HG03469 (cell line): ENCODE measurements around the gene HOXB9.

ENCODE experiments used
- ATAC-seq: cut with Tn5 transposase; IDR thresholded peaks from one replicate; pipeline ENCODE4 v1.9.1; 2021; ENCODE audit warnings: mild to moderate bottlenecking, moderate library complexity, moderate number of reproducible peaks; ENCODE audit not compliant: unreplicated experiment

HOXB9 gene

DNA sequence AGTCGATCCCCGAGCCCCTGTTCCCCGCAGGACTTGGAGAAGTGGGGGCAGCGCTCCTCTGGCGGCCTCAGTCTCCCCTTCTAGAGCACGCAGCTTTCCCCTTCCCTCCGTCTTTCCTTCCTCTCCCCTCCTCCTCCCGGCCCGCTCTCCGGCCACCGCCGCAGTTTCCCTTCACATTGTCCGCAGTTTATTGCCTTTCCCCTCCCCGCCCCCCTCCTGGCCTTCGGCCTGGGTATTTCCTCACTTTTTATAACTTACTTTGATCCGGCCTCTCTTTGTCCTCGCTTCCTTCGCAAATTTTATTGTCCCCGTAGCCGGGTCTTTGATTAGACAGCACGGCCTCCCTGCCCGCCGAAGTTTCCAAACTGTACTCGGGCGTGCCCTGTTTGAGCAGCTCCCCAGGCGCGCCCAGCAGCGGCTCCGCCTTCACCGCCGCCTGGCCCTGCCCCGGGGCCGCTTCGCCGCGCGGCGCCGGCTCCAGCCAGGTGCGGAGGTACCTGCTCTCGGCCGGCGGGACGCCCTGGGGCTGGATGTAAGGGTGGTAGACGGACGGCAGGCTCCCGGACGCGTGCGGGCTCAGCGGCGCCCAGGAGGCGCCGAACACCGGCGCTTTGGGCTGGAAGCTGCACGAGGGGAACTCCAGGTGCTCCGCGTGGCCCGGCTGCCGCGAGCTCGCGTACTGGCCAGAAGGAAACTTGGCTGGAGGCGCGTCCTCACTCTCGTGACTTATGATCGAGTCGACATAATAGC, 488 bp downstream of the HOXB9 start:
- no peak for ATAC-seq

DNA sequence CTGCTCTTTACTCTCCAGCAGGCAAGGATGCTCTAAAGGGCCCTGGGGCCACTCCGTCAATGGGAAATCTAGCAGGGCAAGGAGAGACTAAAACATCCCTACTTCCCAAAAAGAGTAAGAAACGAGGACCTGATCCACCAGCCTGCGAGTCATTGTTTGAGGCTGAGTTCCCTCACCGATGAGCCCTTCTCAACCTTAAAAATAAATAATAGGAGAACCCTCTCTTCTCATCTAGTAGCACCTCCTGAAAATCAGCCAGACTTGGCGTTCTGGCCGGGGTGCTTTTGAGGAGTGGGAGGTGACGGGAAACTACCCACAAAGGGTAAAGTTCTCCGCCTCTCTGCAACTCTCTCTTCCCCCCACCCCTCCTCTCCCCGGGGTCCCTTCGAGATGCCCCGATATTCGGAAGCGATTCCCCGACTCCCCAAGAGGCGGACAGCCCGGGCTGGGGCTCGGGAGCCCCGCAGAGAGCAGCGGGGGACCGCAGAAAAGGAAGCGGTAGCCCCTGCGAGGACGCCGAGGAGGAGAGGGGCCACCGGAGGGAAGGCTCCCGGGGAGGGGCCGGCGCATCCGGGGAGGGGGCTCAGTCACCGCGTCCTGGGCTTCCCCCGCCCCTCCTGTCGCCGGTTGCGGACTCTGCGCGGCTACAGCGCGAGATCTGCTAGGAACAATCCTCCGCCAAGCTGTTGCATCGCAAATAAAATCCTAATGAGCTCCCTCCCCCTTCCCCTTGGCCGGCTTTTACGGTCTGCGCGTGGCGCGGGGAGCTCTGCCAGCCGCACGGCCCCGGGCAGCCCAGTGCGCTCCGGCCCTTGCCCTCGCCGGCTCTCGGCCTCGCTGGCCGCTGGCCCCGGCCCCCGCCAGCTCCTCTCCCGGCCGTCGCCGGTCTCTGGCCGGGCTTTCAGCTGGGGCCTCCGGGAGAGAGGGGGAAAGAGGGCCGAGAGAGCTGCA, 1.3 kb downstream of the HOXB9 start:
- ATAC-seq = no peak

- ATAC-seq = no peak
These were observed 2.0 kb downstream of the HOXB9 start for GRCh38 chr17:48624118-48624517.

DNA sequence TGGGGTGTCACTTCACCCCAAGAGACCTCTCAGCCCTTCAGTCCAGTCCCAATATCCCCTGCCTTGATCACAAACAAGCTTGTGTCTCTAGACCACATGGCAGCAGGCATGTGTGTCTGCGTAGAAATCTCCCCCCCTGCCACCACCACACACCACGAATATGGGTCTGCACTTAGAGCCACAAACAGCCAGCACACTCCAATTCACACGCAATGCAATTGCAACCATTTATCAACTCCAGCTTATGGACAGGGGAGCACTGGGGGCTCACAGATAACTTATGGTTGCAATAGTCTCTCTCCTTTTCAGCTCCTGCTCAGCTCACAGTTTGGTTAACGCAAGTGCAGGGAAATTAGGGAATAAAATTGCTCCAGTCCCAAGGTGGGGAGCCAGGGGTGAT, 2.6 kb downstream of the HOXB9 start:
- ATAC-seq = no peak

- no peak for ATAC-seq
These were observed 3.3 kb downstream of the HOXB9 start for GRCh38 chr17:48622857-48623256.

DNA sequence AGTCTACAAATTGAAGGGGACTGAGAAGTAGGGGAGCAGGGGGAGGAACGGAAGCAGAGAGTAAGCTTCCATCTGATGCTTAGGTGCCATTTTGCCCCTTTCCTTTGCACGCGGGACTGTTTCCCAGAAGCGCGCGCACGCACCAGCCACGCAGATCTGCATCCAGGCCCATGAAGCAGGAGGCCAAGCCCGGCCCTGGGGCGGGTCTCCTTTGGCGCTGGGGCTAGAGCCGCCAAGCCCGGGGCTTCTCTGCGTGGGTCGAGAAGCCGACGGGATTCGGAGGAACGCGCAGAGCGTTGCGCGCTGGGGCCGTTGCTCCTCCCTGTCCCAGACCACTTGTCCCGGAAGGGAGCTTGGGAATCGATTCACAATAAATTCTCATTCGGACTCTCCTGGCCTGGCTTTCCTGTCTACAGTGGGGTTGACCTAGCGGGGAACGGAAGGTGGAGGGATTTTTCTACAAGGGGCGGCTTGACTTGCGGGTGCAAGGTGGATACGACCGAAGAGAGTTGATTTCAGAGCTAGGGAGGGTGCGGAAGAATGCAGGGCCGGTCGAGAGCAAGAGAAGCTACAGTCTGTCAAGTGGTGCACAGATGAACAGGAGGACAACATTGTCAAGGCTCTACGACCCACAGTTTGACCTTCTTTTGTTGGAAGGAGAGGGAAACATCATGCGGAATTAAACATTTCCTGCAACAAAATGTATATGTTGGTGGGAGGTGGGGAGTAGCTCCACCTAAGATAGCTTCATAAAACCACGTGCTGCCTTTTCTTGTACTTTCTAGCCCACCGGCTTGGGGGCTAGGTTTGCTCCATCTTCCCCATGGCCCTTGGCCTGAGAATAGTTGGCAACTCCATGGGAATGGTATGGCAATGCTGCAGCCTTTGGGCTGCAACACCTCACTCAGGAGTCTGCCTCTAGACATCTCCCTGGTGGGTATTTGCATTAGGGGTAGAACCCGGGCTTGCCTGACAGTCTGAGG, 4.5 kb downstream of the HOXB9 start:
- ATAC-seq = no peak

- no peak for ATAC-seq
These were observed 5.6 kb downstream of the HOXB9 start for GRCh38 chr17:48620461-48621139.

DNA sequence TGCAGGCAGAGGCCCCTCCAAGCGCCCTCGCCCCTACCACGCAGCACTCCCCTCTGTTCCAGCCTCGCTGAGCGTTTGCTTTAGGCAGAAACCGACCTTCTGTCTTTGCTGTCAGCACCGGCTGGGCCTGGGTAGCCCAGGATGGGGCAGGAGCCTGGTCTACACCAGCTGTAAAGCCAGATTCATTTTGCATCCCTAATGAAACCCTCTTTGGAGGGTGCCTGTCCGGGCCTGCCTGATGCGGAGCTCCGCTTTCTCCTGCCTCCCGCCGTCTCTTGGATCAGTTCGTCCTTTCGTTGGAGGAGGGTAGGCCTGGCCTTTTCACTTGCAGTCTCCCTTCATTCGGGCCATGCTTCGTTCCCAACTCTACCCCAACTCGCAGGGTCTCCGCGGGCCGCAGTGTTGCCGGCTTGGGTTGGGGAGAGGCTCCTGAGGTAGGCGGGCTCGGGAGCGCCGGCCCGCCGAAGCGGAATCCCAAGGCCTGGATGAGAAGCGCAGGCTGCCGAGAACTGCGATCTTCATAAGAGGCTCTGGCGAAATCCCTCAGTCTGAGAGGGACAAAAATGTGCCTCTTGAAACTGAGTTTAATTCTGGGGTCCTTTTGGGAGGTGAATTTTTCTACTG, 6.2 kb downstream of the HOXB9 start:
- ATAC-seq = no peak

DNA sequence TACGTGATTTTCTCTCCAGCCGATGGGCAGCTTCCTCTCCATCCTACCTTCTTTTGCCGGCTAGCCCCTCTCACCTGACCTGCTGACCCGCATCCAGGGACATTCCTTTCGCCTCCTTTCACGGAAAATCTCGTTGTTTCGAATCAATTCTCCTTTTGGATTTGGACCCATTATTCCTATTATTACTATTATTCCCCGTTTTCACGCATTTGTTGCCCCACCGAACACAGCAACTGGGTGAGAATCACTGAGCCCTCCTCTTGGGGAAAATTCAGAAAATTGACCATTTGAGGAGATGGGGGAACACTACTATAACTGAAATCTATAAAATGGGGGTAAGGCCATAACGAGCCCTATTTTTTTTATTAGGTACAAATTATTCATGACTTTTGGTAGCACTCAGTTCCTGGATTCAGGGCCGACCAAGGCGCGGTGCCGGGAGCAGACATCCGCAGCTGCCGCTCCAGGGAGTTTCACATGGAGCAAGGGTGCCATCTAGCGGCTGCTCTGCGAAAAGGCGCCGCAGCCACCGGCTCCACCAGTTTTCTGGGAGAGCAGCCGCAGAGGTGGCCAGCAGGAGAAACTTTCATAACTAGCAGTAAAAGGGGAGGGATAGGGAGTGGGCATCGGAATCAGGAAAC, 7.8 kb downstream of the HOXB9 start:
- ATAC-seq = no peak

GRCh38 chr17:48617471-48618255, 8.5 kb downstream of the HOXB9 start:
- ATAC-seq = no peak

- ATAC-seq = no peak
These were observed 9.3 kb downstream of the HOXB9 start for GRCh38 chr17:48616717-48617470.

GRCh38 chr17:48615963-48616716, 10.0 kb downstream of the HOXB9 start:
- no peak for ATAC-seq

GRCh38 chr17:48615047-48615962, 10.9 kb downstream of the HOXB9 start, which contains the start of gene HOXB8:
HOXB8 (minus strand) TSS chr17:48615292; CDS start chr17:48614704, 588 bp downstream.
- no peak for ATAC-seq

DNA sequence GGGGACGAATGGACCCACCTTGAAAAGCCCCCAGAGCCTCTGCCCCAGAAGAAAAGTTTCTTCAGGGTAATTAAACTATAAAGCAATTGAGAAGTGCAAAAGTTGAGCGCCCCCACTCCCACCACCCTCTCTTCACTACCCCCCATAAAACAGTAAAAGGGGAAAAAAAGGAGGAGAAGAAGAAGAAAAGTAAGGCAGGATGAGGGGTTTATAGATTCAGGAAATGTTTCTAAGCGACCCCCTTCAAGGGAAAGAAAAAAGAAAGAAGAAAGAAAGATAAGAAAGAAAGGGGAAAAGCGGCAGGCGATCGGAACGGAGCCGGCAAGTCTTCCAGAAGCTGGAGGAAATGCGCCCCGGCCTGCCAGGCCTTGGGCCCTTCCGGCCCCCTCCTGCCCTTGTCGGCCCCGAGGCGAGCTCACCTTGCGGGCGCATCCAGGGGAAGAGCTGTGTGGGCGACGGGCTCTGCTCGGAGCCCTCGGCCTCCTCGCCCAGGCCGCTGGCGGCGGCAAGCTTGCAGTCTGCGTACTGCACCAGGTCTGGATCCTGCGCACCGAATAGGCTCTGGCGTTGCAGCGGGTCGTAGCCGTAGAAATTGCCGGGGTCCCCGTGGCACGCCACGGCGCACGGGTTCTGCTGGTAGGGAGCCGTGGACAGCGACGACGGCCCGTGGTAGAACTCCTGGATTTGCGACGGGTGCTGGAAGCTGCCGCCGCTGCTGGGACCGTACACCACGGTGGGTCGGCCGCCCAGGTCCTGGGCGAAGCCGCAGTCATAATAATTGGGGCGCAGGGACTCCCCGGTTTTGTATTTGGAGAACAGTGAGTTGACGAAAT, 12.1 kb downstream of the HOXB9 start:
- ATAC-seq = no peak
